ENCODE data around the gene TBC1D1. TPM values are rescaled to one million over a fixed set of nuclear protein-coding genes. Genes with fewer than 3 reads are reported as not detected.

TBC1D1 gene
- total RNA-seq, 2 experiments from 2014 or later, result 40.7 to 46.5 TPM

DNA sequence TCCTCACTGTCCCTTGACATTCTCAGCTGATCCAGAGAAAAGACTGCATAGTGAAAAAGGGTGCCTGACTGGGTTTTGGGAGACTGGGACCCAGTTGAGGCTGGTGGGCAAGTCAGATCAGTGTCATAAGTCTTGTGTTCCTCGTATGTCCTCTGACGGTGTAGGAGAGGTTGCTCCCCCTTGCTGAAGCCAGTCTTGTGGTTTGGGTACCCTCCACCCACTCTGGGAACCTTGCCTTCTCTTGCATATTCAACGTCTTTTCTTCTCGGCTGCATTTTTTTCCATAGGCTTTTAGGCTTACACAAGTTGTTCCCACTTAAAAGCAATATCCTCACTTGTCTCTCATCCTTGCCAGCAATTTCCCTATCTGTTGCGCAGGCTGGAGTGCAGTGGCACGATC lies 281.2 kb downstream of the TBC1D1 start:
- no peaks in the 10 kb centered on the region for H3K36me3 Mint-ChIP-seq (ENCODE audit: low read depth)
- DNase-seq (no peak), ATAC-seq (ENCODE audit: poor library complexity) (no peak)
- H3K4me3 Mint-ChIP-seq, result no peak overlapping the region
- Histone ChIP-seq H3K4me3 (ENCODE audit: low read length) (no peak overlapping the region), H3K27me3 (ENCODE audit: control insufficient read depth in 1 of 2, insufficient read depth in 2 of 2, low read length in 2 of 2) (no peaks in the 10 kb centered on the region), H3K27ac (ENCODE audit: low read depth in 1 of 2, low read length in 2 of 2) (no peak overlapping the region), H3K36me3 (ENCODE audit: insufficient read depth, low read length) (no peaks in the 10 kb centered on the region), H3K9me3 (ENCODE audit: control insufficient read depth in 1 of 2, insufficient read depth in 1 of 2, low read length in 2 of 2) (peaks cover 0 to 5% of the 10 kb centered on the region in 2 experiments), H3K4me1 (ENCODE audit: insufficient read depth, low read length) (peaks cover 9% of the 10 kb centered on the region)
- POLR2A ChIA-PET, result no interaction called here
- no peaks in the 10 kb centered on the region for H3K9me3 Mint-ChIP-seq
- H3K4me1 Mint-ChIP-seq (ENCODE audit: low read depth), result peaks cover 22% of the 10 kb centered on the region
- H3K27me3 Mint-ChIP-seq, result no peaks in the 10 kb centered on the region
- TF ChIP-seq, protein P1, sequence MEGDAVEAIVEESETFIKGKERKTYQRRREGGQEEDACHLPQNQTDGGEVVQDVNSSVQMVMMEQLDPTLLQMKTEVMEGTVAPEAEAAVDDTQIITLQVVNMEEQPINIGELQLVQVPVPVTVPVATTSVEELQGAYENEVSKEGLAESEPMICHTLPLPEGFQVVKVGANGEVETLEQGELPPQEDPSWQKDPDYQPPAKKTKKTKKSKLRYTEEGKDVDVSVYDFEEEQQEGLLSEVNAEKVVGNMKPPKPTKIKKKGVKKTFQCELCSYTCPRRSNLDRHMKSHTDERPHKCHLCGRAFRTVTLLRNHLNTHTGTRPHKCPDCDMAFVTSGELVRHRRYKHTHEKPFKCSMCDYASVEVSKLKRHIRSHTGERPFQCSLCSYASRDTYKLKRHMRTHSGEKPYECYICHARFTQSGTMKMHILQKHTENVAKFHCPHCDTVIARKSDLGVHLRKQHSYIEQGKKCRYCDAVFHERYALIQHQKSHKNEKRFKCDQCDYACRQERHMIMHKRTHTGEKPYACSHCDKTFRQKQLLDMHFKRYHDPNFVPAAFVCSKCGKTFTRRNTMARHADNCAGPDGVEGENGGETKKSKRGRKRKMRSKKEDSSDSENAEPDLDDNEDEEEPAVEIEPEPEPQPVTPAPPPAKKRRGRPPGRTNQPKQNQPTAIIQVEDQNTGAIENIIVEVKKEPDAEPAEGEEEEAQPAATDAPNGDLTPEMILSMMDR (IDR thresholded peaks at IDR 0.05), result no peak
- intact Hi-C loops (cut with DNase I, micrococcal nuclease), result no loop called here
- H3K27ac Mint-ChIP-seq, result no peak overlapping the region
- CTCF ChIA-PET, result no interaction called here

DNA sequence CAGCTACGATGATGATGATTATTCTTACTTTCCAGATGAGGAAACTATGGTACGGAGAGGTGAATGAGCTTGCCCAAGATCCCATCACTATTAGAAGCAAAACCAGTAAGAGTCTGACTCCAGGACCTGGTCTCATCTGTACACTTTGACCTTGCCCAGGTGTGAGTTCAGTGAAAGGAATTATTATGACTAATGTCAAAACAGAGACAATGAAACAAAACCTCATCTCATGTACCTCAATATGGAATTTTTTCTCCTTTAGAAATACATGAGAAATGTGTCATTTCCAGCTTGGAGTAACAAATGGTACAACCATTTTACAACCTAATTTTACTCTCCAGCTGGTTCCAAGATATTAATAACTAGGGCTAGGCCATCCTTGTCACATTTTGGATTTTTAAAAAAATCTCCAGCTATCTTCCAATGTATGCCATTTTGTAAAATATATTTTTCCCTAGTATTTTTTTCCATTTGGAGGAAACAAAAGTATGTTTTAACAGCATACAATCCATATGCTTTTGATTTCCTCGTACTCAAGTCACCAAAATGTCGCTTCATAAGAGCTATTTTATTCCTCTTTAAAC lies 283.1 kb downstream of the TBC1D1 start:
- Histone ChIP-seq H3K9me3 (ENCODE audit: control insufficient read depth in 1 of 2, insufficient read depth in 1 of 2, low read length in 2 of 2) (peaks cover 0 to 5% of the 10 kb centered on the region in 2 experiments), H3K27ac (ENCODE audit: low read depth in 1 of 2, low read length in 2 of 2) (no peak overlapping the region), H3K36me3 (ENCODE audit: insufficient read depth, low read length) (no peaks in the 10 kb centered on the region), H3K4me1 (ENCODE audit: insufficient read depth, low read length) (peaks cover 28% of the 10 kb centered on the region), H3K4me3 (ENCODE audit: low read length) (no peak overlapping the region), H3K27me3 (ENCODE audit: control insufficient read depth in 1 of 2, insufficient read depth in 2 of 2, low read length in 2 of 2) (no peaks in the 10 kb centered on the region)
- DNase-seq (no peak), ATAC-seq (ENCODE audit: poor library complexity) (no peak)
- intact Hi-C loops (cut with DNase I, micrococcal nuclease), result no loop called here
- no peaks in the 10 kb centered on the region for H3K27me3 Mint-ChIP-seq
- no peaks in the 10 kb centered on the region for H3K9me3 Mint-ChIP-seq
- H3K36me3 Mint-ChIP-seq (ENCODE audit: low read depth), result no peaks in the 10 kb centered on the region
- ChIA-PET POLR2A (interaction anchor here (0.6 to 1.1 kb wide), 4 partner anchors 11 to 392 kb away, joined by 3 to 4 read pairs (median 3); no protein-coding TSS in a partner anchor), CTCF (interaction anchor here (0.7 to 1.7 kb wide), 3 partner anchors 10 to 111 kb away, joined by 3 read pairs; no protein-coding TSS in a partner anchor)
- H3K4me1 Mint-ChIP-seq (ENCODE audit: low read depth), result peaks cover 41% of the 10 kb centered on the region
- H3K27ac Mint-ChIP-seq, result no peak overlapping the region
- TF ChIP-seq, protein P1 (IDR thresholded peaks at IDR 0.05), result no peak
- no peak overlapping the region for H3K4me3 Mint-ChIP-seq

DNA sequence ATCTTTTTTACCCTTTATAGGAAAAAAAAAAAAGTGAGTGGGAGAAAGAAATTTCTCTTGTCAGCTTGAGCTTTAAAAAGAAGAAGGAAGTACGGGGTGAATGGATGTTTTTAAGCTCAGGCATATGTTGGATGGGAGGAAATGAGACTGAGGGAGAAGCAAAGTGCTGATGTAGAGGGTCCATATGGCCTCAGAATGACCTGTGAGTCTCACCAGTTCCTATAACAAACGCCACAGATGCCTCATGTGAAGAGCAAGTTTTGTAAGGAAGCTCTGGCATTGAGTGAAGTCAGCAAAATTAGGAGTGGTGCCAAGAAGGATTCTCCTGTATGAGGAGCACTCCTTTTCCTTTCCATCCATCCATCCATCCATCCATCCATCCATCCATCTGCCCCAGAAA lies 283.9 kb downstream of the TBC1D1 start:
- Histone ChIP-seq H3K27me3 (ENCODE audit: control insufficient read depth in 1 of 2, insufficient read depth in 2 of 2, low read length in 2 of 2) (no peaks in the 10 kb centered on the region), H3K4me3 (ENCODE audit: low read length) (no peak overlapping the region), H3K9me3 (ENCODE audit: control insufficient read depth in 1 of 2, insufficient read depth in 1 of 2, low read length in 2 of 2) (peaks cover 0 to 5% of the 10 kb centered on the region in 2 experiments), H3K4me1 (ENCODE audit: insufficient read depth, low read length) (peaks cover 36% of the 10 kb centered on the region), H3K36me3 (ENCODE audit: insufficient read depth, low read length) (no peaks in the 10 kb centered on the region), H3K27ac (ENCODE audit: low read depth in 1 of 2, low read length in 2 of 2) (no peak overlapping the region)
- H3K27ac Mint-ChIP-seq, result no peak overlapping the region
- no peak for ATAC-seq (ENCODE audit: poor library complexity)
- intact Hi-C loops (cut with DNase I, micrococcal nuclease), result loop anchor here in 1 of 2 experiments (5.0 kb wide), 3 partner anchors 42 to 682 kb away; partner anchors contain the start of gene TLR6
- H3K4me1 Mint-ChIP-seq (ENCODE audit: low read depth), result peaks cover 47% of the 10 kb centered on the region
- no peaks in the 10 kb centered on the region for H3K36me3 Mint-ChIP-seq (ENCODE audit: low read depth)
- ChIA-PET CTCF (interaction anchor here (1.7 kb wide), 1 partner anchor 105 kb away, joined by 3 read pairs; no protein-coding TSS in a partner anchor), POLR2A (interaction anchor here (1.1 kb wide), 1 partner anchor 12 kb away, joined by 3 read pairs; no protein-coding TSS in a partner anchor)
- TF ChIP-seq, protein P1 (IDR thresholded peaks at IDR 0.05), result no peak
- no peak overlapping the region for H3K4me3 Mint-ChIP-seq
- no peaks in the 10 kb centered on the region for H3K9me3 Mint-ChIP-seq
- DNase-seq, result peak in 2 of 14 experiments; percentile 20 to 34
- H3K27me3 Mint-ChIP-seq, result no peaks in the 10 kb centered on the region

Measured in CD4-positive, alpha-beta T cell (primary cell).